Lower leg skin (tissue), 4 donors: Measurements from ENCODE around the gene MCCD1. TPM values are rescaled to one million over a fixed set of nuclear protein-coding genes. Genes with fewer than 3 reads are reported as not detected.

ENCODE experiments used
- DNase-seq, 2 donors: peaks; one replicate each; pipeline ENCODE4 v3.0.0-alpha.2; 2019; ENCODE audit warnings: low spot score in 2 of 2
- H3K4me3 ChIP-seq: fragments of 200-600 bp; sonication (generic); 2 replicates; pipeline ENCODE4 v1.5.1; 2017; ENCODE audit warnings: mild to moderate bottlenecking, low read depth; ENCODE audit not compliant: poor library complexity, severe bottlenecking
- CTCF ChIP-seq, 3 donors: fragments of 450-650 bp; IDR thresholded peaks; one replicate each; pipeline ENCODE4 v1.5.1; 2016; ENCODE audit warnings: antibody characterized with exemption in 3 of 3, mild to moderate bottlenecking in 3 of 3, moderate library complexity in 2 of 3
- POLR2A ChIP-seq, 2 donors: fragments of 450-650 bp; IDR thresholded peaks; one replicate each; pipeline ENCODE4 v1.6.1; 2016 to 2017; ENCODE audit warnings: antibody characterized with exemption in 2 of 2, mild to moderate bottlenecking in 1 of 2, moderate library complexity in 1 of 2
- WGBS, 2 donors: methylation state at CpG; one replicate each; pipeline ENCODE4 v1.1.5; 2018; 5-methylcytosine and 5-hydroxymethylcytosine counted together
- intact Hi-C: fragments of 100-400 bp; cut with DNase I; formaldehyde crosslinking; loops from one replicate; pipeline ENCODE4 v1.15.0; 2023; ENCODE audit warnings: low total_unique reads
- total RNA-seq, 4 donors: library from RNA; depleted of rRNA; stranded (reverse); fragments of >200 nt; gene quantifications; one replicate each; pipeline ENCODE4 v1.1.0, GENCODE V29; 2016

MCCD1 gene
- total RNA-seq, 4 donors from 2014 or later: not detected

DNA sequence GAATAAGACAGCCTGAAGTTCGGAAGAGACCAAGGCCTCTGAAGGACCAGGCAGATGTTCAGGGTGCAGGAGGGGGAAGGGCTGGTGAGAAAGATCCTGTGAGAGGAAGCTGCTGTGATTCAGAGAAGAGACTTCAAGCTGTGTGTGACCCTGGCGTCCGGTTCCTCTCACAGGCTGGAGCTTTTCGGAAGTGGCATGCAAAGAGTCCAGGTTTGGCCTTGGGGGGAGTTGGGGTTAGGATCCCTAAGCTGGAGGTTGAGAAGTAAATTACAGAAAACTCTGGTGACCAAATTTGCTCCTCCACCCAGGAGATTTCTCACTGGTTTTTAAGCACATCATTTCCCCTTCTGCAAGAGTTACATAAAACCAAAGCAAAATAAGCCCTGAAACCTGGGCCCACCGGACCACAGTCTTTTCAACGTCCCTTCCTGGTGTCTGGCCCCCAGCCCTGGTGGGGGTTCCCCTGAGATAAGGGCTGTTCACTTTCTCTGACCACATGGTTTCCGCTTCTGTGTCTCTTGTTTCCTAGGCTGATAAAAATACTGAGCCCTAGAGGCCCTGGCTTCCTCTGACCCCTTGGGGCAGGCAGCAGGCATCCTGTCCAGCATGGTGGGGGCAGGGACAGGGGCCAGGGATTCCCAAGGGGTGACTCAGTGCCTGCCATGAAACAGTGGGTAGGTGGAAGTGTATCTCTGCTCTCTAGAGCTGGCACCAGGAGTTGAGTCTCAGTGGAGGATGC, 31.4 kb downstream of the MCCD1 start:
- no peak for TF ChIP-seq POLR2A (IDR thresholded peaks at IDR 0.05)
- TF ChIP-seq CTCF (IDR thresholded peaks at IDR 0.05): no peak
- 57 to 69% methylated on average over 7 of the region's 7 CpGs for WGBS, 2 donors
- H3K4me3 ChIP-seq: no peak overlapping the region
- intact Hi-C loops: no loop called here
- DNase-seq: no peak

DNA sequence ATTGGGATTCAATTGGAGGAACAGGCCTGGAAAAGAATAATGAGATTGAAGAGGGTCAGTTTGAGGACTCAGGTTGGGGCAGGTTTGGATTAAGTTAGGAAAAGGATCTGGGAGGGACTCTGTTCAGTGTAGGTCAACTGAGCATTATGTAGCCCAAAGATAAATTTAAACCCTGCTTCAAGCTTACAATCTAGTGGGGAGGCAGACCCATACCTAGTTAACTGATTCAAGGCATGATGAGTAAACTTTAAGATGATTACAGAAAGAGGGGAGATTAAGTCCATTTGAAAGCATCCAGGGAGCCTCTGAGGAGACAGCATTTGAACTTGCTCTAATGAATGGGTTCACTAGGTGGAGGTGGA, 31.9 kb downstream of the MCCD1 start:
- TF ChIP-seq POLR2A (IDR thresholded peaks at IDR 0.05) (no peak), CTCF (IDR thresholded peaks at IDR 0.05) (no peak)
- intact Hi-C loops: no loop called here
- no peak overlapping the region for H3K4me3 ChIP-seq
- DNase-seq: no peak

DNA sequence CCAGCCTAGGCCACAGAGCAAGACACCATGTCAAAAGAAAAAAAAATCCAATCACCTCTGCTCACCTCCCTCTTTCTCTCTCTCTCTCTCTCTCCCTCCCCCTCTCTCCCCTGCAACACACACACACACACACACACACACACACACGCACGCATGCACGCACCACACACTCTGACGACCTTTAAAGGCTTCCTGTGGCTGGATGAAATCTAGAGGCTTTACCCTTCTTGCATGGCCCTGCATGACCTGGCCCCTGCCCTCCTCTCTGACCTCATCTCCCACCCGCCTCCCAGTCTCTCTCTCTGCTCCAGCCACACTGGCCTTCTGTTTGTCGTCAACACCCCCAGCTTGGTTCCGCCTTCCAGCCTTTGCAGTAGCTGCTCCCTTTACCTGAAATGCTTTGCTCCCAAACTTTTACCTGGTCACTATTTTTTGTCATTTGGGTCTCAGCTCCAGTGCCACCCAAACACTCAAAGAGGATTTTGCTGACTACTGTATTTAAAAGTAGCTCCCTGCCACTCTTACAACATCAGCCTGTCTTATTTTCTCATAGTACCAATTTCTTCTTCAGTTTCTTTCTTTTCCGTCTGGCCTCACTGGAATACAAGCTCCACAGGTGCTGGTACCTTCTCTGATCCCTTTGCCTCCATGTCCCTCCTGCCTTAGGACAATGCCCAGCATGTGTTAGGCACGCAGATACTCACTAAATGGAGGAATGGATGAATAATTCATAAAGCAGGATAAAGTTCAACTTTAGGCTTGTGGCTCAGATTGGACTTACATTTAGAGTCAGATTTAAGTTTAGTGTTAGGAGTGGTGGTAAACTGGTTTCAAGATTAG, 39.0 kb downstream of the MCCD1 start:
- TF ChIP-seq CTCF (IDR thresholded peaks at IDR 0.05) (no peak), POLR2A (IDR thresholded peaks at IDR 0.05) (no peak)
- 58 to 64% methylated on average over 9 of the region's 9 CpGs for WGBS, 2 donors
- intact Hi-C loops: no loop called here
- DNase-seq: no peak
- H3K4me3 ChIP-seq: no peak overlapping the region

- H3K4me3 ChIP-seq: no peak overlapping the region
- TF ChIP-seq CTCF (IDR thresholded peaks at IDR 0.05): no peak
- TF ChIP-seq POLR2A (IDR thresholded peaks at IDR 0.05): no peak
- DNase-seq: peak in 1 of 2 donors; percentile 78
- intact Hi-C loops: no loop called here
- 81 to 82% methylated on average over 3 of the region's 3 CpGs for WGBS, 2 donors
These were observed 39.8 kb downstream of the MCCD1 start for GRCh38 chr6:31568537-31568961.

GRCh38 chr6:31569861-31570536, 41.2 kb downstream of the MCCD1 start:
- 78 to 89% methylated on average over 1 of the region's 1 CpG for WGBS, 2 donors
- H3K4me3 ChIP-seq: no peak overlapping the region
- TF ChIP-seq CTCF (IDR thresholded peaks at IDR 0.05): no peak
- intact Hi-C loops: no loop called here
- peak in 1 of 2 donors; percentile 50 for DNase-seq
